Activated CD8-positive, alpha-beta memory T cell treated with anti-CD3 and anti-CD28 coated beads for 4 hours (primary cell): ENCODE data around the gene USP7.
"Not testable (repeated sequence)": the region's sequence is repeated elsewhere in the genome, so short reads cannot be mapped to it uniquely, and the experiment has no call there.

Source experiments
- DNase-seq, 2 donors: peaks; one replicate each; pipeline ENCODE4 v3.0.0-alpha.2; 2020; ENCODE audit warnings: low read depth in 2 of 2

USP7 gene

DNA sequence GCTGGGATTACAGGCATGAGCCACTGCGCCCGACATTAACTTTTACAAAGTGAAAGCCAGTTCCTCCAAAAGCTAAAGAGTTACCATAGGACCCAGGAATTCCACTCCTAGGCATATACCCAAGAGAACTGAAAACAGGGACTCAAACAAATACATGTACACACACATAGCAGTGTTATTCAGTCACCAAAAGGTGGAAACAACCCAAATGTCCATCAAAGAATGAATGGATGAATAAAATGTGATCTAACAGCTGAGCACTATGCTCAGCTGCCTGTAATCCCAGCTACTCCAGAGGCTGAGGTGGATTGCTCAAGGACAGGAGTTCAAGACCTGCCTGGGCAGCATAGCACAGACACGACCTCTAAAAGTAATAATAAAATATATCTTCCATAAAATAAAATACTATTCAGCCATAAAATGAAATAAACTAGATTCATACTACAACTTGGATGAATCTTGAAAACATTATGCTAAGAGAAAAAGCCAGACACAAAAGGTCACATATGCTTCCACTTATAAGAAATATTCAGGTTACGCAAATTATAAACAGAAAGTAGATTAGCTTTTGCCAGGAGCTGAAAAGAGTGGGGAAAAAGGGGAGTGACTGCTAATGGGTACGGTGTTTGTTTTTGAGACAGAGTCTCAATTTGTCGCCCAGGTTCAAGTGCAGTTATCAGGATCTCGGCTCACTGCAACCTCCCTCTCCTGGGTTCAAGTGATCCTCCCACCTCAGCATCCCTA, 9.3 kb upstream of the USP7 start:
- DNase-seq = no peak

DNA sequence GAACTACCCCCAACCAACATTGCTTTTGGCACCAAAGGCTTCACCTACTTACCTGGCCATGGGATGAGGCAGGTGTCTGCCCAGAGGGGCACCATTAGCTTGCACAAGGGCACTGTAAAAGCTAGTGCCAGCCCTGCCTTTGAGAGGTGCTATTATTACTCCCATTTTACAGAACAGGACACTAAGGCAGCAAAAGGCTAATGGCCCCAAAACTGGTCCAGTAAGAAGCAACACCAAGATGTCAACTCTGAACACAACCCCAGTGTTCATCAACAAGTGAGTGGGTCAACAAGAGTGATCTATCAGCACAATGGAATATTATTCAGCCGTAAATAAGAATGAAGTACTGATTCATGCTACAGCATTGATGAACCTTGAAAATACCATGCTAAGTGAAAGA, 7.7 kb upstream of the USP7 start:
- DNase-seq = no peak

DNA sequence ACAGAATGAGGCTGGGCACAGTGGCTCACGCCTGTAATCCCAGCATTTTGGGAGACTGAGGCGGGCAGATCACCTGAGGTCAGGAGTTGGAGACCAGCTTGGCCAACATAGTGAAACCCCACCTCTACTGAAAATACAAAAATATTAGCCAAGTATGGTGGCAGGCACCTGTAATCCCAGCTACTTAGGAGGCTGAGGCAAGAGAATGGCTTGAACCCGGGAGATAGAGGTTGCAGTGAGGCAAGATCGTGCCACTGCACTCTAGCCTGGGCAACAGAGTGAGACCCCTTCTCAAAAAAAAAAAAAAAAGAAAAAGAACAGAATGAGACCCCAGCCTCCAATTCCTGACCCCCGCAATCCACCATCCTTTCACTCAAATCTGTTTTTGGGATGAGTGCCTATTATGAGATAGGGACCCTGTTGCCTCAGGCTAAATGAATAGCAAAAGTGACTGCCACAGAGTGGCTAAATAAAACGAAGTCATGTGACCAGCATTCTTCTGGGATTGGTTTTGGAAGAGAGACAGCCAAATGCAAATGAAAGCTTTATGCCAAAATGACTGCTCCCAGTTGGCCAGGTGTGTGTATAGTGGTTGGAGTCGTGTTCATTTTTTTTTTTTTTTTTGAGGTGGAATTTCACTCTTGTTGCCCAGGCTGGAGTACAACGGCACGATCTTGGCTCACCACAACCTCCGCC, 5.6 kb upstream of the USP7 start:
- not testable (repeated sequence) for DNase-seq

DNA sequence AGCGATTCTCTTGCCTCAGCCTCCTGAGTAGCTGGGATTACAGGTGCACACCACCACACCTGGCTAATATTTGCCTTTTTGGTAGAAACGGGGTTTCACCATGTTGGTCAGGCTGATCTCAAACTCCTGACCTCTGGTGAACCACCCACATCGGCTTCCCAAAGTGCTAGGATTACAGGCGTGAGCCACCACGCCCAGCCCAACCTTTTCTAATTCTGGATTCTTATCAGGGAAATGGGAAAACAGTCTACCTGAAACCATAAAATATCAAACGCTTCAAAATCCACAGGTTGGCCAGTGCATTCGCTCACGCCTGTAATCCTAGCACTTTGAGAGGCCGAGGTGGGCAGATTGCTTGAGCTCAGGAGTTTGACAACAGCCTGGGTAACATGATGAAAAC, 4.3 kb upstream of the USP7 start:
- DNase-seq = not testable (repeated sequence)

DNA sequence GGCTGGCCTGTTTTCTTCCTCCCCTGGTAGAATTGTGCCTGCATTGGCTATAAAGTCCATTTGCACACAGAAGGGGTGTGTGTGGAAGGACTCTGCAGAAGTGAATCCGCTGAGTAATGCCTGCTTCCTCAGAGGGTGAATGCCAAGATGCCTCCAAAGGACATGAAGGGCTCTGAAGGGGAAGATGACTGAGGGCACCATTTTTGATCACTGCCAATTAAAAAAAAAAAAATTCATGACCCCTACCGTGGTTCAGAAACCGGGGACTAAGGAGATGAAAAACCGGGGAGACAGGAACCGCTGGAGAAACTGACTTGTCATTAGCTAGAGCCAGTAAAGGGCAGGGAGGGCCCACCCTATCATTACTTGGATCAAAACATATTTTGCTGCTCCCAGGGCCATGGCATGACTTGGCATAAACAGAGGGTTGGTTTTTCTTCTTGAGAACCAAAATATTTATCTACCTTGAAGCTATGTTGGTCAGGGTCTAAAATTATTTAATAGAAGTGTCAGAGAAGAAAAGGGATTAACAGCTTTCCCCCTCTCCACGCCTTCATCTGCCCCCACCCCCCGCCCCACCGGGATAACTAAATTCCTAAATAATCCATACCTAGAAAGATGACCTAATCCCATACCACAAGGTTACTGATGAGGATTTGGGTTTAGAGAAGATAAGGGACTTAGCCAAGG, 3.6 kb upstream of the USP7 start:
- no peak for DNase-seq

DNA sequence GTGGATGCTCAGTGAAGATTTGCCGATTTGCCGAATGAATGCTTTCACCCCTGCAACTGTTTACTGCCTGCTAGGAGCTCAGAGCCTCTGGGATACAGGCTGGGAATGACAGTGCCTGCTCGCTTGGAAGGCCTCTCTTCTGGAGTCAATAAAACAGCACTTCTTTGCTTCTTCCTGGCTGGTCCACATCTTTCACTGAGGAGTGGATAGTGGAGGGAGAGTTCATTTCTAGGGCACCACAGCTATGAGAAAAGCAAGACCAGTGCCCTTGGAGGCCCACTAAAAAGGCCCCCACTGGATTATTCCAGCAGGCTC, 3.1 kb upstream of the USP7 start:
- DNase-seq = no peak

DNA sequence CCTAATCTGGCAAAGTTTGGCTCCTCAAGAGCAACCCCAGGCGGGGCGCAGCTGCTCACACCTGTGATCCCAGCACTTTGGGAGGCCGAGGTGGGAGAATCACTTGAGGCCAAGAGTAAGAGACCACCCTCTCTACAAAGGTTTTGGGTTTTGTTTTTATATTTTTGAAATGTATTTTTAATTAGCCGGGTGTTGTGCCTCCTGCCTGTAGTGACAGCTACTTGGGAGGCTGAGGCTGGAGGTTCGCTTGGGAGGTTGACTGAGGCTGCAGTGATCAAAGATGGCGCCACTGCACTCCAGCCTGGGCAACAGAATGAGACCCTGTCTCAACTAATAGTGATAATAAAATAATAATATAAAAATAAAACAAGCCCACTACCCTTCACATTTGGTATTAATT, 756 bp upstream of the USP7 start:
- DNase-seq = no peak

DNA sequence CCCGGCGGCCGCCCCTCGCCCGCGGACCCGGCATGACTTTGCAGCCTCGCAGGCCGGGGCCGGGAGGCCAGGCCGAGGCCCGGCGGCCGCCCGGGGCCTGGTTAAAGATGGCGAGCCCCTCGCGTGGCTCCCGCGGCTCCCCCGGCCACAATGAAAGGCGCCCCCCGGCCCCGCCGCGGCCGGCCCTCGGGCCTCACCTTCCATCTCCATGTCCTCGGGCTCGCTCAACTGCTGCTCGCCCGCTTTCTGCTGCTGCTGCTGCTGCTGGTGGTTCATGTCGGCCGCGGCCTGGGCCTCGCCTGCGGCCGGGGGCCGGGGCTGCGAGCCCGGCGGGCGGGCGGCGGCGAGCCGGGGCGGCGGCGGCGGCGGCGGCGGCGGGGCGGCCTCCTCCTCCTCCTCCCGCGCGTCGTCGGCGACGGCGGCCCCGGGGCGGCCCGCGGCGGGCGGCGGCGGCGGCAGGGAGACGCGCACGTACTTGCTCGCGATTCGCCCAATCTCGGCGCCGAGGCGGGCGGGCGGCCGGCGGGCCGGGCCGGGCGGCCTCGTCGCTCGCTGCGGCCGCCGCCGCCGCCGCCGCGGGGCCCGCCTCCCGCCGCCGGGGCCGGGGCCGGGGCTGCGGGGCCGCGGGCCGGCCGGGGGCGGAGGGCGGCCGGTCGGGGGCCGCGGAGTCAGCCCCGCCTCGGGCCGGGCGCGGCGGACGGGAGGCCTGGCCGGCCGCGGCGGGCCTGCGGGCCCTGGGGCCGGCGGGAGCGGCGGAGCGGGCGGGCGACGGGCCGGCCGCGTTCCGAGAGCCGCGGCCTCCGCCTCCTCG, 491 bp downstream of the USP7 start:
- no peak for DNase-seq

DNA sequence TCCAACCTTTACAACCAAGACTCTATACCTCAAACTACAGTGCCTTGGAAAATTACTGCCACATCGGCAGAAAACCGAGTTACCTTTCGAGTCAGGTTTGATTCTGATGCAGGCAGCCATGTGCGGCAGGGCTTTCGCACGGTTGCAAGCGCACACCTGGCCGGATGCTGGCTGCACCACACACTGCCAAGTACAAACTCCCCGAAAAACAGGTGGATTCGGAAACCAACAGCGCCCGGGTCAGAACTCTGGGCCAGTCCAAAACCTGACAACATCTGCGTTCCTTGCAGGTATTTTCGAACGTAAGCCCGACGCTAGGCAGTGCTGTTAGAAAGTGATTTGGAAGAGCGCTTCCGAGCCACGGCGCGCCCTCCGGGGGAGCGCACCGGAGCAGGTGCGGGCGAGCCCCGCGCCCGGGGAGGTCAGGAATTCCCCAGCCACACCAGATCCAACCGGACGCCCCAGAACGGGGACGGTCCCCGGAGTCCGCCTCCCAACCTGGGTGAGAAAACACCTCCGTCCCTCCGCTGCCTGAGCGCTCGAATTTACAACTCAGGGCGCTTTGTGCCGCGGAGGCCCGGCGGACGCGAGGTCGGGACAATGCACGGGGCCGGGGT, 1.2 kb downstream of the USP7 start:
- DNase-seq = peak in 1 of 2 donors; percentile 27

DNA sequence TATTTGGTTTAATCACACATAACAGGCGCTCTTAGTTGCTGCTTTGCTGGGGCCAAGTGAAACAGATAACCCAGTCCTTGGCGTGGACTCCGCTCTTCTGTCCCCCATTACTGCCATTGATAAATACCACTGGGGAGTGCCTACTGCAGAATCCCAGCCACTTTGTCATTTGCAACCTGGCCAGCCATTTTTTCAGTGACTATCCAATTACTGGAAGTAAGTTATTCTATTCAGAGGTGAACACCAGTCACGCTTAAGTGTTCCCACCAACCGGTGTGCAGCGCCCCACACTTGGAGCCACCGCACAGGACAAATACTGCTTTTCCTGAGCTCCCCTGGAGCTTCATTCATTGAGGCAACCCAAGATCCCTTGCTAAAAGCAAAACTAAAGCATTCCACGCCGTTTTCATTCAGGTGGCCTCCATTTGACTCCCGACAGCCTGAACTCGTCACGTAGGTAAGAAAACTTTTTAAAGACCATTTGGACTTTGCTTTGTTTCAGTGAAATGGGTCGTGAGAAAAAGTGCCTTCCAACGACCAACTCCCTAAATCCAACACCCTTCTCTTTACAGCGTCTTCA, 1.8 kb downstream of the USP7 start:
- DNase-seq = no peak

DNA sequence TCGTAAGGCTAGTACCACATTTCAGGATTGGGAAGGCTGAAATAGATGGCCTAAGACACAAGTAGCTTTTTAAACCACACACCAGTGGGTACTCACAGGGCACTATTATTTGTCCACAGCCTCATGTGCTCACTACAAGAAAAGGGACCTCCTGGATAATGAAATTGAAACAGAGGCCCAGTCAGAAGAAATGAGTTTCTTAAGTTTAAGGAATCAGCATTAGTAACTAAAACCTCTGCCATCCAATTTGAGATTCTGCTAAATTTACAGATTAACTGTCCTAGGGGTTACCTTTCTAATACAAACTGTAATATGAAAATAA, 3.0 kb downstream of the USP7 start:
- DNase-seq = no peak

DNA sequence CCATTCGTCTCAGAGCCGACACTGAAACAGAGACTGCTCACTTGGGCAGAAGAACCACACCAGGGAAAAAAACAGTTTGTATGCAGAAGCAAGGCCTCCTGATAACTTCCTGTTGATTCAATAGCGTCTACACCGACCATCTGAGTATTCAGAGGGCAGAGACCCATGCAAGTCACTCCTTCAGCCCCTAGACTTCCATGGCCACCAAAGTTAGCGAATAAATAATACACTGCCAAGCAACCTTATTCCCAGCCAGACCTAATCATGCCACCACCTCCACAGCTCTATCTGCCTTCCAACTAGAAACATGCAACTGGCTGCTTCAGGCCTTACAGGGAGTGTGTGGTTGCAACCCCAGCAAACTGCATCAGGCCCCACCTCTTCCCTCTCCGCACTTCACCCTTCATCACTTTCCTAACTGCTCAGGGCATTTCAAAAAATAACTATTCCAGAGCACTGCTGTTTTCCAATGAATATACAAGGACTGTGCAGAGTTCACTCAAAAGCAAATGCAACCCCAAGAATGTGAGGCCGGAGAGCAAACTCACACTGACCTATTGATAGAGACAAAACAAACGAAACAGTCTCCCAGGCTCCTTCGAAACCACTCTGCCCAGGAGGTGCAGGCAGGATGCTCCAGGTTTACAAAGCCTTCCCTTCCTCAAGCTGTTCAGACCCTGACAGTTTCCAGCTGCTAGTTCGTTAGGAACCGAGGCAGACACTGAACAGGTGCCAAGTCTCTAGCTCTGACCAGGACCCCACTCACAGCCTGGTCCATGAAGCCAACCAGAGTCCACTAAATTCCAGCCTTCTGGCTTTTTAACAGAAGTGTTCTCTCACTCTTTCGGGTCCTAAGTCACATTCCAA, 3.6 kb downstream of the USP7 start:
- no peak for DNase-seq

DNA sequence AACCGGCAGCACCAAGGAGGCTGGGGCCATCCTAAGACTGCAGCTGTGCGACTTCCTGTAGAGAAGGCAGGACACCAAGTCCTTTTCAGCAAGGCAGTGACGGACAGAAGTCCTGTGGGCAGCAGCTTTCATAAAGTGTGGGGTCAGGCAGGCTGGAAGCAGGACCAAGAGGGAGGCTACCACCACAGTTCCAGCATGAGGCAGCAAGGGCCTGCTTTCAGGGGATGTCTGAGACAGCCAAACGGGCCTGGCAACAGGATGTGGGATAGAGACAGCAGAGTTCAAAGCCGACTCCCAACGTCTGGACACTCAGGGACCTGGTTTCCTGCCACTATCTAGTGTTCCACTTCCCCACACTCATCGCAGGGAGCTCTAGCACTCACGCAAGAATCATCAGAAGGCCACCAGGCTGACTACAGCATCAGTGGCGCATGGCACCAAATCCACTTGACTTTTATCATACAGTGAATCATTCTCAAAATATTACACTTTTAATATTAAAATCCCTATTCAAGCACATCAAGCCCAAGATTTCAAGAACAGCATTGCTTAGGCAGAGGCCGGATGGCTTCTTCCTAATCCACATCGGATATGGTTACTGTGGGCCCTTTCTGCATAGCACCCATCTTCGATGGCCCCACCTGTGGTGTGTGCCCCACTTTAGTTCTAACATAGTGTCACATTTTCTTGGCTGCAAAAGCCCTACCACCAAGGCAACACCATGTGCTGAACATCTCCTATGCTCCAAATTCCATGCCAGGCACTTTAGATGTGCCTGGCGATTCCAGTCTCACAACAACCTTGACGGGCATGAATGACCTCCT, 5.2 kb downstream of the USP7 start:
- DNase-seq = no peak

DNA sequence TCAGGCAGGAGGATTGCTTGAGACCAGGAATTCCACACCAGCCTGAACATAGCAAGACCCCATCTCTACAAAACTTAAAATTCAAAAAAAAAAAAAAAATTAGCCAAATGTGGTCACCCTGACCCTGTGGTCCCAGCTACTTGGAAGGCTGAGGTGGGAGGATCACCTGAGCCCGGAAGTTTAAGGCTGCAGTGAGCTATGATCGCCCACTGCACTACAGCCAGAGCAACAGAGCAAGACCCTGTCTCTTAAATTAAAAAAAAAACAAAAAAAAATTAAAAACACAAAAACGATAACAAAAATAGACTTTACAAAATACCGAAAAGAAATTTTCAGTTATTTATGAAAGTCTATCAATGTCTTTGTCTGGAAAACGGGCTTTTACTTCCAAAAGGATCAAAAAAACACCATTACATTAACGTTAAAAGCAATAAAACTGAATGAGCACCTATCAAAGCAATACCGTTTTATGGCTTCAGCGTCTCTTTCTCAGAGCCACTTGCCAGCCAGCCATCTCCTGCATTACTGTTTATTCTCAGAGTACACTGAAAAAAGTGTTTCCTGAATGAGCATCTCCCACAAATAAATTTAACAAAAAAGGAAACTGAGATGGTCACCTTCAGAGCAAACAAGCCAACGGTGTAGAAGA, 6.1 kb downstream of the USP7 start:
- DNase-seq = no peak

DNA sequence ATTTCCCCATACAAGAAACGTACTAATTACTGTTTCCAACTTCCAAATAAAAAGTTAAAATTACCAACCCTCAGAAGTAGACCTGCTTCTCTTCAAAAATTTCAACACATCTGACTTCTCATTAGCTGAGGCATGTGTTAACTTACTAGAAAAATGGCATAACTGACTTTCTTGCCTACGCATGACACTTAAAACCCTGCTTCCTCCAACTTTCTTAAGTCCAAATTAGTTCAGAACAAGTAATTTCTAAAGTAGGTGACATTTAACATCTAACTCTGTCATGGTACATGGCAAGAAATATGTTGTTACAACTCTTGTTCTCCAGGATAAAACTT, 6.7 kb downstream of the USP7 start:
- DNase-seq = no peak

DNA sequence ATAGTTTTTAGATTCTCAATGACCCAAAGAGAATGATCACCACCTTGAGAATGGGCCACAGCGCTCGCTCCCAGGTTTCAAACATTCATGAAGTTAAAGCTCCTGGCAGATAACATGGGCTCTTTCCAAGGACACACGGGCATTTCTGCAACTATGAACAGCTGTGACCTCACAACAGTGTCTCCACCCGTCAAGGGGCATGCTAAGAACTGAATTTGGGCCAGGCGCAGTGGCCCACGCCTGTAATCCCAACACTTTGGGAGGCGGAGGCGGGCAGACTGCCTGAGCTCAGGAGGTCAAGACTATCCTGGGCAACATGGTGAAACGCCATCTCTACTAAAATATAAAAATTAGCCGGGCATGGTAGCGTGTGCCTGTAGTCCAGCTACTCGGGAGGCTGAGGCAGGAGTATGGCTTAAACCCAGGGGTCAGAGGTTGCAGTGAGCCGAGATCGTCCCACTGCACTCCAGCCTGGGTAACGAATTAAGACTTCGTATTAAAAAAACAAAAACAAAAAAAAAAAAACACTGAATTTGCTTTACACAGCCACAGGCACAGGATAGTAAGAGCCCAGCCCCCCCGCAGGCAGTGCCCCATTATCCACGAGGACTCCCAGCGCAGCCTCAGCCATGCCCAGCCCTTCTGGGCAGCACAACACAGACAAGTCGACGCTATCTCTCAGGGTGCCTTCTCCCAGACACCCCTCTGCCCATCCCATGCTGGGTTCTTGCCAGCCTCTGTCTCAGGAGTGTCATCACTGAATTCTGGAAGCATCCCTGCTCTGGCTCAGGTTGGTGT, 7.2 kb downstream of the USP7 start:
- no peak for DNase-seq

DNA sequence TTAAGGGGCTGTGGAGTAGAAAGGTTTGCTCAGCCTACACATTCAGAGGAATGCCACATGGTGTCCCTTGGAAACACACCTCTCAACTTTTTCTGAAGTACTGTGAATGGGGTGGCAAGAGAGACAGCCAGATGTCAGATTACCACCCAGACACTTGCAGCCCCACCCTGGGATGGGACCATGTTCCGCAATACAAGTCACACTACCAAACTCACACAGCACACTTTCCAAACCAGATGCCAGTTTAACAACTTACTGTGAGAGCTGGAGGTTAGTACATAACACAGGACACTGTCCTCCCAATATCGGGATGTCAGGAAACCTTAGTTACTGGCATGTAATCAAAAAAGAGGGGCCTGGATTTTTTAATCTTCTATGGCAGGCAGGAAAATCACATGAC, 7.9 kb downstream of the USP7 start:
- no peak for DNase-seq

DNA sequence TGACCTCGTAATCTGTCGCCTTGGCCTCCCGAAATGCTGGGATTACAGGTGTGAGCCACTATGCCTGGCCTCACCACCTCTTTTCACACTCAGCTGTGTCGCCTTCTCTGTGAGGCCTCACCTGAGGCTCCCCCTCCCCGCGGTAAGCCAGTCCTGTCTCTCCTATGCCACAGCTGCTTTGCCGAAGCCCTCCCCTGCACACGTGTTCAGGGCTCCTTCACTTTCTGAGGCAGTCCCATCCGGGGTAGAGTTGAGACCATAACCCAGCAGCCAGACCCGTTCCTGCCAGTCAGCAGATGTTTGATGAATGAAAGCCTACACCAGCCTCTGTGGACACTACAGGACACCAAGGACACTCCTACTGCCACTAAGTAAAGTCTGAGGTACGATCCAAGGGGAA, 10.6 kb downstream of the USP7 start:
- DNase-seq = no peak
